NCI-H2081 (cell line): ENCODE data around the gene GRHL3.

ENCODE experiments used
- DNase-seq, 2 experiments: peaks; one replicate each; lab custom pipeline; 2025; lab: John Stamatoyannopoulos, UW

Gene GRHL3

DNA sequence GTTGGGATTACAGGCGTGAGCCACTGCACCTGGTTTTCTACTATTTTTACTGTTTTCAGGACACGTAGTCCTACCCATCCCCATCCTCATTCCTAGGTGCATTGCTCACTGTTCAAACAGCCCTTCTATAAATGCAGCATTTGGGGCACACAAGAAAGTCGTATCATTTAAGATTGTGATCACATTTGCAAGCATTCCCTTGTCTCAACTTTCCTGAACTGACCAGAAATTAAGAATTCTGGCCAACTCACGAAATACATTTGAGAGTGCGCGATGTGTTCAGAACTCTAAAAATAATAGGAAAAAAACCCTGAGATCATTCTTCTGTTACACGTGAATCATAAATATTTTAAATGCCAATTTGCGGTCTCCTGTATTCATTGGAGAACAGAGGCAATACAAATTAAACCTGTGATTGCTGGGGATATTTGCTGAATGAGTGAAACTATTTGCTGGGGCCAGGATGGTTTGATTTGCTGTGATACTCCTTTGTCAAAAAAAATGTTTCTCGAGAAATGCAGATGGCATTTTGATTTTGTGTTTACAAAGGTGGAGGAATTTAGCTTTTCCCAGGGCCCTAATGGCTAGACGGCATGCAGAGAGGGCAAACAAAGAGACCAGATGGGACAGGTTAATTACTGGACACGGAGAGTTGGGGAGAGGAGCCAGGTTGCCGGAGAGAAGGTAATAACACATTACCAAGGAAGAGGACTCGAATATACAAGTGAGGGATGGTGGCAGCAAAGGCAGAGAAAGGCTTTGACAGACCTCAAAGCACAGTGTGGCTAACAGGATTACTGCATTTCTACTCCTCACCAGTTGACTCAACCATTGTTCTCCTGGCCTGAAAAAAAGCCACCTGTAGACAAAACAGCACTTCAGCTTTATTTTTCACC is 56.0 kb downstream of the GRHL3 start:
- DNase-seq = peak; percentile 79 to 91

DNA sequence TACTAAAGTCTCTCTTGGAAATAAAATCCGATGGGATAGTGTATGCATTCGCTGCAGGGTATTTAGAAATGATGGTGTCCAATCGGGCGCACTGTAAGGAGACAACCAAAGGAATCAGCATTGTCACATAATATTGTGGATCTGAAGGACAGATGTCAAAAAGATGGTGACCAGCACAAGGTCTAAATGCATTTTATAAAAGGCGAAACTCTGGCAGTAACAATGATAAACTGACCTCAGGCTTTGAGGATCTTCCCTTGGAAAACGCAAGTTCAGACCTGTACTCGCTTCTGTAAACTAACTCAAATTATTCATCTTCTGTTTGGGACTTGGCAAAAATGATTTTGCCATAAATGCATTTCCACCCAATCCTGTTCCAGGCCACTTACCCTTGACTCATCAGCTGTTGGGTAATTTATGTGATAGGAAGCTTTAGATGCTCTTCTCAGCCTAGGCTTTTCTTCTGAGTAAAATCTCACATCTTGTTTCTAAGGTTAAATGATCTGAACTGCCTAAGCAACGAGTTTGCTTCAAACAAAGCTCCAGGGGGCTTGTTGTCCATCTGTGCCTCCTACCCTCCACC is 60.7 kb downstream of the GRHL3 start:
- DNase-seq = no peak

DNA sequence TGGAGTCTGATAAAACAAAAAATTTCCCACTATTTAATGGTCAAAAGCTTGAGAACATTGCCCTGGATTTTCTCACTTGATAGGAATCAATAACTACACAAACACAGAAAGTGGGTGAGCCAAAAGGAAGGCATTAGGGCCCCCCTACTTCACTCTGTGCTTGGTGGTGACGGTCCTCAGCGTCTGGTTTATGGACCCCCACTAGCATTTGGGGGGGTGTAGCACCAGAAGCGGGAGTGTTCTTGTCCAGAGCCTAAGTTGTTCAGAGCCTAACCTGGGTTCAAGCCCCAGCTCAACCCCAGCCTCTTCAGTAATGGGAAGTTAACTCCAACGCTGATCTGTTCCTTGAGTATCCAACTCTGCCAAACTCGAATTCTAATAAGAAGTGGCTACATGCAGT is 61.4 kb downstream of the GRHL3 start:
- DNase-seq = no peak

DNA sequence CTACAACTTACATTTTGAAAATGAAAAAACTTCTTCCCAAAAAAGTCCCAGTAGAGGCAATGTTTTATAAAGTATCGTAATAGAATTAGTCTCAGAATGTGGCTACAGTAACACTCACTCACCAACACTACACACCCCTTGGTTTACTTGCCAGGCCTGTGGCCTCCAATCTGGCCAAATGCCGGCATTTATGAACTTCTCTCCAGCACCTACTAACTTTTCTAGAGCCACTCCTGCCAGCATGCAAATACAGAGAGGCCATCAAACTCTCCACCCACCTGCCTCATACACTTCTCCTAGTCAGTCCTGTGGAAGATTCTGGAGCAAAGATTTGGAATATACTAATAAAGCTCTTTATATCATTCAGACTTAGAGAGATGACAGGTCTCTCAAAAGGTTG is 62.1 kb downstream of the GRHL3 start:
- DNase-seq = no peak

DNA sequence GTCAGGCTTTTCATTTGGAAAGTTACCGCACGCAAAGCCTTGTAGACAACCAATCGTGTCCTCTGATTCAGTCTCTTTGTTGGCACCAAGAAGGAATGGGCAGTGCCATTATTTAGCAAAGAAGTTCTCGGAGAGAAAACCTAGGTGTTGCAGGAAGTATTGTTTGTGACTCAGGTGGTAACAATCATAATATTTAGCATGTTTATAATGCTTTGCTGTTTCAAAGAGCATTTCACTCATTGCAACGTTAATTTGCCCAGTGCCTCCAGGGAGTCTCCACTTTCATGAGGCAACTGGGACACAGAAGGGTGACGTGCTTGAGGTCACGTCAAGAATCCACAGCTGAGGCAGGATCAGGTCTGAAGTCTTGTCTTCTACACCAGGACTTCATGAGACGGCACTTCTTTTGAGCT is 63.0 kb downstream of the GRHL3 start:
- no peak for DNase-seq

DNA sequence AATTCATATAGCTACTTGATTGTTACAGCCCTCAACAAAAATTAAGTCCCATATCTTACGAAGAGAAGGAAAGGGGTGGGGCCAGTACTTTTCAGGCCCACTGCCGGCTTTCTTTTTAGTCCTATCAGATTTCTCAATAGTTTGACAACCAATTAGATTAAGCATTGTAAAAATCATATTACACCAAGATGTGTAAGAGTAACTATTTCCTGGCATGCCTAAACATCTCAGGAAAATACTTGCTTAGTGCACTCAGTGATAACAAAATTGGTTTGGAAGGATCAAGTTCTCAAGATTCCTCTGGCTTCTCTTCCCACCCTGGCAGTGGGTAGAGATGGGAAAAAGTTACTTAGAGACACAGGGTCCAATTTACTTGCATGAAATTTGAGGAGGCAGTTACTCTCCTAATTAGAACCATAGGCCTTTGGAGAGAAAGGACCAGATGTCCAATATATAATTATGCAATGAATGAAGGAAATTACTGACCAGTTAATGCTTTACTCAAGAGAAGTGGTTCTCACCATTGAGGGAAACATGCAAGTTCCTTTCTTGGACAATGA is 64.3 kb downstream of the GRHL3 start:
- peak in 1 of 2 experiments; percentile 24 for DNase-seq

DNA sequence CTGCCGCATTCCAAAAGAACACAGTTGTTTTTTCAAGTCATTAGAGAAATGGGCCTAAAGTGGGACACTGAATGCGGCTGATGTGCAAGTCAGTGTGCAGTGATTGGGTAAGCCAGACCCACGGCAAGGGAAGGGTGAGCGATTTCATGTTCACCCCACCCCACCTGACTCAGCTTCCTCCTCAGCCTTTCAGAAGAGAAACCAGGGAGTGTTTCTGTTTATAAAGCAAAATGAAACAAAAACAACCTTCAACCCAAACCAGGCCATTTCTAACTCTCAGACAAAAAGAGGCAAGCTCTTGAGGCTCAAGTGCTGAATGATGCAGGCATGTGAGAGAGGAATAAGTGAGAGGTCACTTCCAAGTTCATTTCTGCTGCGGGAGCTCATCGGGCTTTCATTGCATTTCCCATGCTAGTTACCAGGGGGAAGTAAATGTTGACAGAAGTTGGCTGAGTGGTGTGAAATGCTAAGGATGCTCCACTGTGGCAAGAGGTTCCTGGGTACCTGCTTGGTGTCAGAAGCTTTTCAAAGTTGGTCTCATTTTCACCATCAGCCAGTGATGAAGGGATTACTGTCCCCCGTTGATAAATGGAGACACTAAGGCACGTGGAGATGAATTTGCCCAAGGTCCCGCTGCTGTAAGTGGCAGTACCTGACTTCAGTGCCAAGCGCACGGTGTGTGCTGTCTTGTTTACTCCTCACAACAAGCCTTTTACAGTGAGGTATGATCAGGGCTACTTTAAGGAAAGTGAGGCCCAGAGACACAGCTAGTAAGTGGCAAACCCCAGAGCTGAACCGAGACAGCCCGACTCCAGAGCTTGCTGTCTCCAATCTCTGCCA is 65.3 kb downstream of the GRHL3 start:
- DNase-seq = no peak

DNA sequence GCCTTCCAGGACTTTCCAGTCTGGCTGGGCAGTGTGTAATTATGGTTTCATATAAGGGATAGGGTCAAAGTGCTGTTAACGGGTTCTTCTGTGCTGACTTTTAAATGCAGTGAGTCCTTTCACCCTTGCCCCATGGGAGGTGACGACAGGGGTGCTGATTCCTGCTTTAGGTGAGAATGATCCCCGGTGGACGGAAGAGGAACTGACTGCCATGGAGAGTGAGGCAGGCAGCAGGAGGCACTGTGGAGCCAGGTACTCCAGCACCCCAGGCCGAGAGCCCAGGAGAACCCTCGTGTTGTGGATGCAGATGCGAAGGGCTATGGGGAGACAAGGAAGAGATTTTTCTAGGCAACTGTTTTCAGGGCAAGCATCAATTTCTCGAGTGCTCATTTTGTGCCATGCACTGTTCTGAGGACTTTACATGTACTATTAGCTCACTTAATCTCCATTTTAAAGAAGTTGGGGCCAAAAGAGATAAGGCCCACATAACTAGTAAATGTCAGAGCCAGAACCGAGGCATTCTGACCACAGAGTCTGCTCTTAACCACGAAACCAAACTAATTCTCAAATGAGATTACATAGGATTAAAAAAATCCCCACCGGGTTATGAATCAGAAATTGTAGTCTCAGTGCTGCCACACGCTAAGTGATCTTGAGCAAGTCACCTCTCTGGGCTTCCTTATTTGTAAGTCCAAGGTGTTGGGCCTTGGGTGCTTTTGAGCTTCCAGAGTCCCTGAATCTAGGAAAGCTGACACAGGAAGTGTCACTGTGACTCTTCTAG is 66.2 kb downstream of the GRHL3 start:
- DNase-seq = peak in 1 of 2 experiments; percentile 18

DNA sequence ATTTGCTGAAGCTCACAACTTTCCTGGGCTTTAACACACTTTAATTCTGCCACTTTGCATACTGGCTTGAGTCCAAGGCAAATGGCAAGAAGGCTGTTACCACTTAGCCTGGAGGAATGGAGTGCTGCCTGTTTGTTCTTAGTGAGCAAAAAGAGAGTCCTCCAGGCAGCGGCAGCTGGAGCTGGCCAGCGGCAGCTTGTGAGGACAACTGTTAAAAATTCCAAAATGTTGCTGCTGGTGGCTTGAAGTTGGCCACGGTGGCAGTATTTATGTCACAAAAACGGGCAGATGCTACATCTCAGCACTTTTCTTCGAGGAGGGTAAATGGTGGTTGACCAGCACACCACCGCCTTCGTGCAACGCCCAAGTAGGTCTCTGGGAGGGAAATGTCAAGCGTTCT is 67.1 kb downstream of the GRHL3 start:
- no peak for DNase-seq

DNA sequence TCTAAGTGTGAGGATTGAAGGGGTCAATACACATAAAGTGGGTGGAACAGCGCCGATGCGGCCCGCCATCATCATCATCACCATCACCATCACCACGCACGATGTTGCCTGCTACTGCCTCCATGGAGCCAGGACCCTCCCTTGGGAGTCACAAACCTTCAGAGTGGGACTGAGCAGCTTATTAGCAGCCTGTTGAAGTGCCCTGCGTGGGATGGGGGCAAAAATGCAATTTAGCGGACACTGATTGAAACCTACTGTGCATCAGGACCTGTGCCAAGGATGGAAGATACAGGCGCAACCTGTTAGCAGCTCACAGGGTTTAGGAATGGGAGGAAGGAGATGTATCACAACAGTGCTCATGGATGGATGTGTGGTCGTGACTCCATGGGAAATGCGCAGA is 67.8 kb downstream of the GRHL3 start:
- no peak for DNase-seq

DNA sequence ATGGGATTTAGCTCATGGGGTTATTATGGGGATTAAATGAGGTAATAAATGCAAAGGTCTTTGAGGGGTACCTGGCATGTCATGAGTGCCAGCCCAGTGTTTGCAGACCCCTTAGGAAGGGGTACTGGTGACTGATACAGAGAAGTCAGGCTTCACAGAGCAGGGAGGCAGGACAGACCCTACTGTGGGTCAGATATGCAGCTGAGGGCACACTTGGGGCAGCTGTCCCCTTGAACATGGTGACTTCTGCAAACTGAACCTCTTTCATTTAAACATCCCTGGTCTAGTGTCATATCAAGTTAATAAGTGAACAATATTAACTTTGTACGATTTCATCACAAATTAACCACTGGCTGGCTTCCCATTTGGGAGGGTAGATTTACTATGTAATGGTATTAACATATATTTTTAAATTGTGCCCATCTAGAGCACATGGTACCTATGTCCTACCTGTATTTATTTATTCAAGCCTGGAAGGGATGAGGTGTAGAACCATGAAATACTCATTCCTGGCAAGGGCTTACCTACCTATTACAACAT is 68.5 kb downstream of the GRHL3 start:
- no peak for DNase-seq

DNA sequence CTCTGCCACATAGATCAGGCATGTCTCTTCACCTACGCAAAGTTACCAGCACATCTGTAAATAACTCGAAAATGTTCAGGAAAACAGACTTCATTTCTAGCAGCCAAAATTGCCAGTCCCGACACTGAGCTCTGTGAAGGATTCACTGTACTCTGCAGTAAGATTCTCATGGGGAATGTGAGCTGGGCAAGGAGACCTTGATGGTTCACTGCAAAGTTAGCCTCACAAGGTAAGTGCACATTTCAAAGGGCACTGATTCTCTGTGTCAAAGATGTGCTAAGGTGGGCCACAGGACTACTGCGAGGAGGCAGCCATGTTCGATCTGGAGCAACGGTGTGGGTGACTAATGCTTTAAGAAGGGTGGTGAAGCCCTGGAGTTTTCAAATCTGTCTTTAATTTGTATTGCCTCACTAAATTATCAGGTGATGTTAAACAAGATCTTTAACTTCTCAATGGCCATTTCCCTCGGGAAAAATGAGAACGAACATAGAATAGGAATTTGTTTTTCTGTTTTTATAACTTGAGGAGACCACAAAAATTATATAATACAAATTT is 69.3 kb downstream of the GRHL3 start:
- no peak for DNase-seq

DNA sequence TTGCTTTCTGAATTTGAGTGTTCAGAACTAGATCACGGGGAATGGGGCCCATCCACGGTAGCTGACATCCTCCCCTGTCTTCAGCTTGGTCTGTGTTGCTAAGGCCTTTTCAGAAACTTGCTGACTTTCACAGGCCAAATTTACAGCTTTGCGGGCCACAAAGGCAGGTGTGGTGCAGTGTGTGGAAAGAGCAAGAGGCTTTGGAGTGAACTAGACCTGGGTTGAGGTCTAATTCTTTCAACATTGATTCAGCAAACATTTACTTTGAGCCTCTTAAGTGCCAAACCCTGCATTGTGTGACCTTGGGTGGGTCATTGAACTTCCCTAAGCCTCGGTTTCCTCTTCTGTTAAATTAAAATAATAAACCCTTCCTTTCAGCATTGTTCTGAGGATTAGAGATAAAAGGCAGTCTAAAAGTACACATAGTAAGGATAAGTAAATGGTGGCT is 70.1 kb downstream of the GRHL3 start:
- DNase-seq = peak; percentile 24 to 49

DNA sequence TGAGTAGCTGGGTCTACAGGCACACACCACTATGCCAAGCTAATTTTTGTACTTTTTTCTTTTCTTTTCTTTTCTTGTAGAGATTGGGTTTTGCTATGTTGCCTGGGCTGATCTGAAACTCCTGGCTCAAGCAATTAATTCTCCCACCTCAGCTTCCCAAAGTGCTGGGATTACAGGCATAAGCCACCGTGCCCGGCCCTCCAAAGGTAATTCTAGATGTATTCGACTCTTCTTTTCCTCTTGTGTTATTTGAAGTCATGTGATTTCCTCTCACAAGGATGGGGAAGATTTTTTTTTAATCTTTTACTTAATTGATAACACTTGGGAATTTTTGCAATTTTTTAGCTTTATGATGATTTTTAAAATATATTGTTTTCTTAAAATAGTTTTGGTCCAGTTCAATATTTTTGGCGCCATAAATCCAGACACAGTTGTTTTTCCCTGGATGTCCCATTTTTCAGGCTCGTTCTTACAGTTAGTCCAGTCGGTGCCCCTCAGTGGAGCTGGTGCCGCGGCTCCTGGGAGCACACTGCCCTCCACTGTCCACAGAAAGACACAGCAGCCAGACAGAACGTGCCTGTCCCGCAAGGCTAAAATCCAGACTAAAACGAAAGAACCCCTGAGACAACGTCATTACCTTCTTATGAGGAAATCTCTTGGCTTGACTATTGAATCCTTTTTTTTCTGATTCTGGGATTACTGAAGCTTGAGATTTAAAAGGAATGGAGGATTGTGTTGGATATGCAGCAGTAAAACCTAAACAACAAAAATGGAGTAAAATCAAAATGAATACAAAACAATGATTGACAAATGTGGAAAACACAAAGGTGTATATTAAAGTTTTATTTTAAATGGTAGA is 72.0 kb downstream of the GRHL3 start:
- peak; percentile 73 to 79 for DNase-seq

DNA sequence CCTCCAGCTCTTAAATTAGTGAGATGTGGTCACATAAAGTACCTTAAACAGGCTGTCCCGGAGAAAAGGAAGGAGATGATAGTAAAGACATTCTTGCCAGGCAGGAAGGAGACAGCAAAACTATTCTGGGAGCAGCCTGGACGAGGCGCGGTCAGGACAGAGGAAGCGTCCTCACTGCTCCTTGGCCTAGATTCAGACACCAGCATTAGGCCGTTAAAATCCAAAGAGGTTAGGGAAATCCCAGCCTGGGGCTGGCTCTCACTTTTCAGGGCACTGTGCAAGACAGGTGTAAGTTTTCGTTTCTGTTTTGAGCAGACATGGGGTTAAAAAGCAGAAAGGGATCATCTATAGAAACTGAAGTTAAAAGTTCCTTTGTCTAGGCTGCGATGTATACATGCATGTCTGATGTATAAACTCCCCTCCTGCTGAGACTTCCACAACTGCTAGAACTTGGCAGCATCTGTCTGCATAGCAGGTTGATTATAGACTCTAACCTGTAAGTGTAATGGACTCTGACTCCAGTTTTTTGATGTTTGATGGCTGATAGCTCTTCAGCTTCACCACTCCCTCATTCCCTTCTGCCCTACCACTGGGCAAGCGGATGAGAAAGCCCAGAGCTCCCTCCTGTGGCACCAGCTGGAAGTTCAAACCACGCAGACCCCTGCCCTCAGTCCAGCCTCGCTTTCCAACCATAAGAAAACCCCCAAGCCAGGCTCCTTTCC is 72.9 kb downstream of the GRHL3 start:
- peak; percentile 60 to 74 for DNase-seq

DNA sequence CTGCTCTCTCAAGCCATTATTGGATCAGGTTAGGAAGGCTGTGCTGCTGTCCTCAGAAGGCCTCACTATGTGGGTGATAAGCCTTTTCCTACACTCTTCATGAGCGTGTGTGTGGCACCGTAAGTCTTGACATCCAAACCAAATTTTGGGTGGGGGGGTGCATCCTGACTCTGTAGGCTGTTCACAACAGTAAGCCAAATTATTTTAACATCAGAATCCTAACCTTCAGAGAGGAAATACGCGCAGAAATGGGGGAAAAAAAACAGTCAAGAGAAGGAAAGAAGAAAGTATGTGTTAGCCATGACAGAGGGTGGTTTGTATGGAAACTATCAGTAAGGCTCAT is 73.4 kb downstream of the GRHL3 start:
- DNase-seq = no peak

DNA sequence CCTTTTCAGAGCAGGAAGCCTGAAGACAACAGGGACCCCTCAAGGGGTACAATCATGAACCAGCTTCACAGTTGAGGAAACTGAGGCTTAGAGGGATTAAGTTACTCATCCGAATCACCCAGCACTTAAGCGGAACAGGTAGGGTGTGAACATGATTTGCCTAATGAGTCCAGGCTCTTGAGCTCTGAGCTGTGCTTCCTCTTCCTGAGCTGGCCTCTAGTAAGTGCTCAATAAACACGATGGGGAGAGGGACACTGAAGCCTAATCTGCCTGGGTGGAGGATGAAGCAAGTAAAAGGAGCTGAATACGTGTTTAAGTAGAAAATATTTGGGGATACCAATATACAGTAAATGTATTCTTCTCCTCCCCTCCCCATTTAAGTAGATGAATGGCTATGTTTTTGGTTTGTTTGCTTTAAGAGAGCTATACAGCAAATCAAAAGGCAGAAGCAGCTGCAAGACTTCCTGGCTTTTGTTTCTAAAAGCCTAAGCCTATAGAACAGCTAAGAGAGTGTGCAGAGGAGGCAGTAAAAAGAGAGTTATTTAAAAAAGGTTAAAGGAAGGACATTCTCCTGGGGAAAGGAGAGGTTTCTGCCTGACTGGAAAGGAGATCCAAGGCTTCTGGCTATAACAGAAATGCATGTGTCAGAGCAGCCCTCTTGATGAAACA is 74.0 kb downstream of the GRHL3 start:
- DNase-seq = peak; percentile 32 to 55

DNA sequence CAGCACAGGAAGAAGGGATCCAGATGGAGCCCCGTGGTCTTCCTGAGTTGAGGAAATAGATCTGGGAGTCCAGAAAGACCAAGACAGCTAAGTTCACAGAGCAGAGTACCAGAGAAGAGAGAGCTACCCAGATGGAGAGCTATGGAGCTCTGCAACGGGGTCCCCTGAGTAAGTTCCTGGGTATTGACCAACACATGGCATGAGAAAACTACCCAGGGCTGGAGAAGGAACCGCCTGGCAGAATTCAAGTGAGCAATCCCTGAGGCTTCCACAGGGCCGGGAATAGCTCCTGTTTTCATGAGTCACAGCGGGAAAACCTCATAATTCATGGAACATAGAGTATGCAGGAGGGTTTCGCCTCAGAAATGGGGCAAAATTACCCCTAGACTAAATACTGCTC is 74.7 kb downstream of the GRHL3 start:
- DNase-seq = no peak

DNA sequence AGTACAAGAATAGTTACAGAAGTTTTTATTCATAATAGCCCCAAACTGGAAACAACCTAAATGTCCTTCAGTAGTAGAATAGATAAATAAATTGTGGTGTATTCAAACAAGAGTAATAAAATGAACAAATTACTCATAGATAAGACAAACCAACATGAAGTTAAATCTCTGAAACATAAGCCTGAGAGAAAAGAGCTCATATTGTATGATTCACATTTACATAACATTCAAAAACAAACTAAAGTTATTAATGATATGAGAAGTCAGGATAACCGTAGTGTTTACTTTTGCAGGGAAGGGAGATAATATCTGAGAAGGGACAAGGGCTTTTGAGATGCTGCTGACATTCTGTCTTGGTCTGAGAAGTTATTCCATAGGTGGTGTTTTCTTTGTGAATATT is 80.9 kb downstream of the GRHL3 start:
- DNase-seq = no peak
